Cardiac muscle cell (in vitro differentiated cells and primary cell): ENCODE results near the gene CST7. TPM values are rescaled to one million over a fixed set of nuclear protein-coding genes. Genes with fewer than 3 reads are reported as not detected.

Experiments used
- DNase-seq, 2 donors: peaks; one replicate each; pipeline versions ENCODE4 v3.0.0 to v3.0.0-alpha.2; 2010 to 2017; ENCODE audit warnings: low read depth in 1 of 2, low spot score in 1 of 2
- H3K27ac ChIP-seq: fragments of 200-600 bp; sonication (generic); 2 replicates; pipeline ENCODE4 v1.5.1; 2016
- H3K27me3 ChIP-seq: fragments of 200-600 bp; sonication (generic); 2 replicates; pipeline ENCODE4 v1.6.0; 2016; ENCODE audit warnings: control low read depth
- H3K36me3 ChIP-seq: fragments of 200-600 bp; sonication (generic); 2 replicates; pipeline ENCODE4 v1.5.1; 2016; ENCODE audit warnings: control low read depth
- H3K4me1 ChIP-seq: fragments of 200-600 bp; sonication (generic); 2 replicates; pipeline ENCODE4 v1.8.1; 2017; ENCODE audit warnings: low read depth, mild to moderate bottlenecking, mixed run types
- H3K4me3 ChIP-seq: fragments of 200-600 bp; sonication (generic); 2 replicates; pipeline ENCODE4 v1.5.1; 2016; ENCODE audit warnings: mild to moderate bottlenecking
- H3K9me3 ChIP-seq: fragments of 200-600 bp; sonication (generic); 2 replicates; pipeline ENCODE4 v1.5.1; 2017; ENCODE audit warnings: low read depth, mild to moderate bottlenecking, control low read depth
- CTCF ChIP-seq: IDR thresholded peaks from 2 replicates; pipeline ENCODE4 v1.5.1; 2012; ENCODE audit warnings: low read depth, mild to moderate bottlenecking, low read length
- polyA plus RNA-seq: library from polyadenylated mRNA; unstranded; fragments of >200 nt; fragmentation: Nextera tagmentation; extraction: Ambion mirVana; gene quantifications from 2 replicates; pipeline ENCODE4 v1.2.1, GENCODE V29; 2016
- total RNA-seq: library from RNA; depleted of rRNA; stranded (reverse); fragments of >200 nt; gene quantifications from 2 replicates; pipeline ENCODE4 v1.2.3, GENCODE V29; 2016

The CST7 gene
- total and polyA plus RNA-seq, 2 experiments from 2014 or later, result 0.20 TPM; not detected in 1

GRCh38 chr20:24936526-24937407 lies 12.3 kb upstream of the CST7 start:
- H3K9me3 ChIP-seq, result no peaks in the 10 kb centered on the region
- no peak overlapping the region for H3K4me3 ChIP-seq
- no peak for TF ChIP-seq CTCF
- no peaks in the 10 kb centered on the region for H3K36me3 ChIP-seq
- no peak for DNase-seq
- no peak overlapping the region for H3K27ac ChIP-seq
- no peaks in the 10 kb centered on the region for H3K27me3 ChIP-seq
- H3K4me1 ChIP-seq, result no peaks in the 10 kb centered on the region

DNA sequence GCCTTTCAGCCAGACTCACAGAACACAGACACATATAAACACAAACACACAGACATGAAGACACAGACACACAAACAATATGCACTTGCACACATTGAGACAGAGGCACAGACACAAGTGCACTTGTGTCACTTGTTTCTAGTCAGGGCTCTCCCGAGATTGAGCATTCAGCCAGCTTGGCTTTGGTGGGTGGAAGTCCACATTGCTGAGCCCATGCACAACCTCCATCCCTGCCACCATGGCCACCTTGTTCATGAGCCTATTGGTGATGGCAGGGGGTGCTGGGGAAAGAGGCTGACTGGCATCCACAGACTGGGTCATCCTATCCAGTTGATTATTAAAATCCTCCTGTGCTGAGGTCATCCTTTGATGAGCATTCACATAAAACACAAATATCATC lies 11.5 kb upstream of the CST7 start:
- no peak for DNase-seq
- no peak for TF ChIP-seq CTCF
- Histone ChIP-seq H3K36me3 (no peaks in the 10 kb centered on the region), H3K27ac (no peak overlapping the region), H3K9me3 (no peaks in the 10 kb centered on the region), H3K4me3 (no peak overlapping the region), H3K4me1 (no peaks in the 10 kb centered on the region), H3K27me3 (no peaks in the 10 kb centered on the region)

GRCh38 chr20:24938498-24938897 lies 10.6 kb upstream of the CST7 start:
- Histone ChIP-seq H3K27ac (no peak overlapping the region), H3K4me1 (no peaks in the 10 kb centered on the region)
- TF ChIP-seq CTCF, result no peak

GRCh38 chr20:24939036-24939435 lies 10.0 kb upstream of the CST7 start:
- H3K4me3 ChIP-seq, result no peak overlapping the region
- H3K27ac ChIP-seq, result no peak overlapping the region
- H3K9me3 ChIP-seq, result no peaks in the 10 kb centered on the region
- H3K36me3 ChIP-seq, result no peaks in the 10 kb centered on the region
- no peak for DNase-seq
- H3K4me1 ChIP-seq, result no peaks in the 10 kb centered on the region
- no peak for TF ChIP-seq CTCF
- H3K27me3 ChIP-seq, result no peaks in the 10 kb centered on the region

More at GRCh38 chr20:24938498-24938897, 10.6 kb upstream of the CST7 start:
- H3K9me3 ChIP-seq, result no peaks in the 10 kb centered on the region
- H3K4me3 ChIP-seq, result no peak overlapping the region
- H3K27me3 ChIP-seq, result no peaks in the 10 kb centered on the region
- DNase-seq, result no peak
- no peaks in the 10 kb centered on the region for H3K36me3 ChIP-seq

GRCh38 chr20:24942679-24943078 lies 6.4 kb upstream of the CST7 start:
- TF ChIP-seq CTCF, result no peak
- DNase-seq, result no peak
- Histone ChIP-seq H3K27ac (no peak overlapping the region), H3K4me1 (no peaks in the 10 kb centered on the region), H3K36me3 (no peaks in the 10 kb centered on the region), H3K9me3 (no peaks in the 10 kb centered on the region), H3K27me3 (no peaks in the 10 kb centered on the region), H3K4me3 (no peak overlapping the region)
